Measurements from ENCODE around the gene BCL6B. TPM values are rescaled to one million over a fixed set of nuclear protein-coding genes. Genes with fewer than 3 reads are reported as not detected.

BCL6B gene
- total RNA-seq, 1 experiment from 2014 or later: 0.58 TPM

- Histone ChIP-seq H3K36me3 (ENCODE audit: insufficient read depth, low read length, poor library complexity, severe bottlenecking) (peaks cover 8% of the 10 kb centered on the region), H3K9me3 (ENCODE audit: low read depth, low read length, poor library complexity, severe bottlenecking) (no peaks in the 10 kb centered on the region), H3K27me3 (replicated peaks; ENCODE audit: insufficient read depth, low read depth, low read length, poor library complexity) (no peaks in the 10 kb centered on the region), H3K27ac (ENCODE audit: low read depth, low read length, poor library complexity, severe bottlenecking) (no peak overlapping the region), H3K4me1 (ENCODE audit: insufficient read depth, low read length, poor library complexity, severe bottlenecking) (no peaks in the 10 kb centered on the region), H3K4me3 (ENCODE audit: low read depth, low read length, poor library complexity, severe bottlenecking) (no peak overlapping the region)
- ChIA-PET POLR2A (ENCODE audit: low non-redundant PET) (no interaction called here), CTCF (interaction anchor here (0.6 to 2.4 kb wide), 9 partner anchors 11 to 343 kb away, joined by 3 to 40 read pairs (median 4); a partner anchor contains a TSS)
- TF ChIP-seq CTCF (conservative IDR thresholded peaks at IDR 0.05; ENCODE audit: low read depth, low read length) (peak; percentile 87), EZH2 (IDR thresholded peaks at IDR 0.05; ENCODE audit: borderline replicate concordance, low read depth, low read length, poor library complexity, severe bottlenecking) (no peak)
- intact Hi-C loops (cut with micrococcal nuclease; ENCODE audit: unreplicated experiment): loop anchor here (1.0 to 5.0 kb wide), 2 partner anchors 91 to 162 kb away; no protein-coding TSS in a partner anchor
- DNase-seq (ENCODE audit: low spot score): peak; percentile 87
- BruUV-seq (replicated peaks): no TSS peak
These were observed 18.2 kb upstream of the BCL6B start for GRCh38 chr17:7004398-7005253.

GRCh38 chr17:7005716-7006115 lies 17.1 kb upstream of the BCL6B start:
- no peaks in the 10 kb centered on the region for H3K9me3 ChIP-seq (ENCODE audit: low read depth, low read length, poor library complexity, severe bottlenecking)
- no peak for DNase-seq (ENCODE audit: low spot score)
- ChIA-PET CTCF (interaction anchor here (0.6 to 0.7 kb wide), 5 partner anchors 91 to 162 kb away, joined by 3 to 9 read pairs (median 3); no protein-coding TSS in a partner anchor), POLR2A (ENCODE audit: low non-redundant PET) (no interaction called here)
- H3K27me3 ChIP-seq (replicated peaks; ENCODE audit: insufficient read depth, low read depth, low read length, poor library complexity): no peaks in the 10 kb centered on the region
- no TSS peak for BruUV-seq (replicated peaks)
- H3K4me1 ChIP-seq (ENCODE audit: insufficient read depth, low read length, poor library complexity, severe bottlenecking): no peaks in the 10 kb centered on the region
- no peak for TF ChIP-seq CTCF (conservative IDR thresholded peaks at IDR 0.05; ENCODE audit: low read depth, low read length)
- TF ChIP-seq EZH2 (IDR thresholded peaks at IDR 0.05; ENCODE audit: borderline replicate concordance, low read depth, low read length, poor library complexity, severe bottlenecking): no peak
- no peak overlapping the region for H3K4me3 ChIP-seq (ENCODE audit: low read depth, low read length, poor library complexity, severe bottlenecking)
- peaks cover 8% of the 10 kb centered on the region for H3K36me3 ChIP-seq (ENCODE audit: insufficient read depth, low read length, poor library complexity, severe bottlenecking)
- intact Hi-C loops (cut with micrococcal nuclease; ENCODE audit: unreplicated experiment): loop anchor here (1.0 kb wide), 1 partner anchor 92 kb away; no protein-coding TSS in a partner anchor
- no peak overlapping the region for H3K27ac ChIP-seq (ENCODE audit: low read depth, low read length, poor library complexity, severe bottlenecking)

- H3K4me1 ChIP-seq (ENCODE audit: insufficient read depth, low read length, poor library complexity, severe bottlenecking): peaks cover 9% of the 10 kb centered on the region
- ChIA-PET CTCF (no interaction called here), POLR2A (ENCODE audit: low non-redundant PET) (no interaction called here)
- H3K27me3 ChIP-seq (replicated peaks; ENCODE audit: insufficient read depth, low read depth, low read length, poor library complexity): no peaks in the 10 kb centered on the region
- TF ChIP-seq CTCF (conservative IDR thresholded peaks at IDR 0.05; ENCODE audit: low read depth, low read length) (no peak), EZH2 (IDR thresholded peaks at IDR 0.05; ENCODE audit: borderline replicate concordance, low read depth, low read length, poor library complexity, severe bottlenecking) (no peak)
- H3K27ac ChIP-seq (ENCODE audit: low read depth, low read length, poor library complexity, severe bottlenecking): no peak overlapping the region
- no TSS peak for BruUV-seq (replicated peaks)
- no peak for DNase-seq (ENCODE audit: low spot score)
- intact Hi-C loops (cut with micrococcal nuclease; ENCODE audit: unreplicated experiment): no loop called here
- H3K4me3 ChIP-seq (ENCODE audit: low read depth, low read length, poor library complexity, severe bottlenecking): no peak overlapping the region
- peaks cover 4% of the 10 kb centered on the region for H3K36me3 ChIP-seq (ENCODE audit: insufficient read depth, low read length, poor library complexity, severe bottlenecking)
- H3K9me3 ChIP-seq (ENCODE audit: low read depth, low read length, poor library complexity, severe bottlenecking): no peaks in the 10 kb centered on the region
These were observed 15.7 kb upstream of the BCL6B start for GRCh38 chr17:7007143-7007542.

Data from A673 (cell line).